ENCODE measurements around the gene TBCB. TPM values are rescaled to one million over a fixed set of nuclear protein-coding genes. Genes with fewer than 3 reads are reported as not detected.
A peak's percentile ranks its signal among the peaks of the same experiment; 100 is the strongest.

Gene TBCB
- total RNA-seq, 1 experiment from 2014 or later, result 181 TPM

DNA sequence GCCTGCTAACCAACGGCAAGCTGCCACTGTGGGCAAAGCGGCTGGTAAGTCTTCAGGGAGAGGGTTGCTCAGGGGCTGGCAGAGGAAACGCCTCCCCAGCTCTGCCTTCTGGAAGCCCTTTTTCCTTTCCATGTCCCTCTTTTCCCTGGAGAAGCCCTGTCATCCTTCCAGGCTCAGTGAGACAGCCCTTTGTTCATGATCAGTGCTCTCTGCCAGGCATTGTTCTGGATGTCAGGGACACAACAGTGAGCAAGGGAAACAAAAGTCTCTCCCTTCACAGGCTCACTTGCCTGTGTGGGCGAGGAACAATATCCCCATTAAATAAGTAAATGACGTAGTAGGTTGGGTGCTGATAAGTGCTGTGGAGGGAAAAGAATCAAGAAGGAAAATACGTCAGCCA, 18.2 kb upstream of the TBCB start:
- in situ Hi-C loops (cut with HindIII; ENCODE audit: low pct_unique_long_range_greater_than_20kb, low sequenced_read_pairs), result no loop called here
- no peak for DNase-seq (ENCODE audit: low read depth, low spot score)

- in situ Hi-C loops (cut with HindIII; ENCODE audit: low pct_unique_long_range_greater_than_20kb, low sequenced_read_pairs), result no loop called here
- DNase-seq (ENCODE audit: low read depth, low spot score), result no peak
Measured at GRCh38 chr19:36099166-36099785, 16.0 kb upstream of the TBCB start.

DNA sequence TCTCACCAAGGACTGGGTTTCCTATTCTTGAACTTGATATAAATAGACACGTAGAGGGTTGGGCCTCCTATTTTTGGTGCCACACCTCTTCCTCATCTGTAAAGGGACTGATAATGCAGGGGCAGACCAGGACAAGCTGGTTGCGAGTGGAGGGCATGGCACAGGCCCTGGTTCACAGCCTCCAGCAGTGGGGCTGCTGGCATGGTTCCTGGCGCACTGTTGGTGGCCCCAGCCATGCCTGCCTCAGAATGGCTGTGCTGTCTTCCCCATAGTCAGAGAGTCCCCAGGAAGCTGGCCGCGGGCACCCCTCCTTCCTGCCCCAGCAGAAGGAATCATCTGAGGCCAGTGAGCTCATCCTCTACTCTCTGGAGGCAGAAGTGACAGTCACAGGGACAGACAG, 14.8 kb upstream of the TBCB start:
- in situ Hi-C loops (cut with HindIII; ENCODE audit: low pct_unique_long_range_greater_than_20kb, low sequenced_read_pairs), result no loop called here
- DNase-seq (ENCODE audit: low read depth, low spot score), result no peak

- in situ Hi-C loops (cut with HindIII; ENCODE audit: low pct_unique_long_range_greater_than_20kb, low sequenced_read_pairs), result no loop called here
- no peak for DNase-seq (ENCODE audit: low read depth, low spot score)
Measured at GRCh38 chr19:36101550-36102327, 13.5 kb upstream of the TBCB start.

DNA sequence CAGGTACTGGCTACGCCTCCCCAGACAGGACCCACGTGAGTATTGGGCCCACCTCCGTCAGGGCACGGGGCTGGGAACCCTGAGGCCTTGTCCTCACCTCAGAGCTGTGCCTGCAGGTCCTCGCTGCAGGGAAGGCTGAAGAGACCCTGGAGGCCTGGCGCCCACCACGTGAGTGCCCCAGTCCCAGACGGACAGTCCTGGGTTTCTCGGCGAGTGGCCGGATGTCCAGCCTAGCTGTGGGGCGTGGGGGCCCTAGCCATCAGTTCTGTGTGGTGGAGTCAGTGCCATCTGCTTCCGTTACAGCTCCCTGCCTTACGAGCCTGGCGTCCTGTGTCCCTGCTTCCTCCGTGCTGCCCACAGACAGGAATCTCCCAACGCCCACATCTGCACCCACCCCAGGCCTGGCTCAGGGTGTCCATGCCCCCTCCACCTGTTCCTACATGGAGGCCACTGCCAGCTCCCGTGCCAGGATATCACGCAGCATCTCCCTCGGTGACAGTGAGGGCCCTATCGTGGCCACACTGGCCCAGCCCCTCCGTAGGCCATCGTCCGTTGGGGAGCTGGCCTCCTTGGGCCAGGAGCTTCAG, 12.1 kb upstream of the TBCB start:
- DNase-seq (ENCODE audit: low read depth, low spot score), result no peak
- in situ Hi-C loops (cut with HindIII; ENCODE audit: low pct_unique_long_range_greater_than_20kb, low sequenced_read_pairs), result no loop called here

DNA sequence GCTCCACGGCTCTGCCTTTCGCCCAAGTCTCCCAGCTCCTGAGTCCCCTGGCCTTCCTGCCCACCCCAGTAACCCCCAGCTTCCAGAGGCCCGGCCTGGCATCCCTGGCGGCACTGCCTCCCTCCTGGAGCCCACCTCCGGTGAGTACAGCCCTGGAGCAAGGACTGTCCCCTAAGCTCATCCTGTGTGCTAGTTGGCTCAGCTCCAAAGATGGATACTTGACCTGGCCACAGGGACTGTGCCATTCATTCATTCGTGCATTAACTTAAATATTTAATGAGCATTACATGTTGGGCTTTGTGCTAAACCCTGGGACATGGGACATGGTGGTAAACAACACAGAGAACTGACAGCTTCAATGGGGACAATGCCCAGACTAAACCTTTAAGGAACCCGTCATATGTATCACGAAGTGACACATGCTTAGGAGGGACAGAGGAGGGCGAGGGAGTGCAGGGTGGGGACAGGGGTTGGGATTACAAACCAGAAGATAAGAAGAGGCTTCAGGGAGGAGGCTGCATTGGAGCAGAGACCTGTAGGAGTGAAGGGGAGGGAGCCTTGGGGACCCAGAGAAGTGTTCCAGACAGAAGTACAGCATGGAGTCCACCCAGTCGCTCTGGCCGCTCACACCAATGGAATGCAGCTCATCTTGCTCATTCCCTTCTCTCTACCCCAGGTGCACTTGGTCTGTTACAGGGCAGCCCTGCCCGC, 11.3 kb upstream of the TBCB start:
- no peak for DNase-seq (ENCODE audit: low read depth, low spot score)
- in situ Hi-C loops (cut with HindIII; ENCODE audit: low pct_unique_long_range_greater_than_20kb, low sequenced_read_pairs), result no loop called here

DNA sequence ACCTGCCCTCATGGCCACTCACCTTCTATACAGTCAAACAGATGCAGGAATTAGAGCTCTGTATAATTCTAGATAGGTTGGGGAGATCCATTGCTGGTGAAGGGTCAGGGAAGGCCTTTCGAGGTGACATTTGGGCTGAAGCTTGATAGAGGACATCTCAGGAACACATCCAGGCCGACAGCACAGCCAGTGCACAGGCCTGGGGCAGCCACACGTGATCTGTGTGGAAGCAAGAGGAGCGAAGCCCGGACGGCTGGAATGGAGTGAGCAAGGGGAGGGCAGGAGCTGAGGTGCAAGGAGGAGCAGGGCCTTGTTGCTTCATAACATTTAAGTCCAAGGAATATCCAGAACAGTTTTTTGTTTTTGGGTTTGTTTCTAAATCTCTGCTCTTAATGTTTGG, 8.8 kb upstream of the TBCB start:
- in situ Hi-C loops (cut with HindIII; ENCODE audit: low pct_unique_long_range_greater_than_20kb, low sequenced_read_pairs), result no loop called here
- no peak for DNase-seq (ENCODE audit: low read depth, low spot score)

DNA sequence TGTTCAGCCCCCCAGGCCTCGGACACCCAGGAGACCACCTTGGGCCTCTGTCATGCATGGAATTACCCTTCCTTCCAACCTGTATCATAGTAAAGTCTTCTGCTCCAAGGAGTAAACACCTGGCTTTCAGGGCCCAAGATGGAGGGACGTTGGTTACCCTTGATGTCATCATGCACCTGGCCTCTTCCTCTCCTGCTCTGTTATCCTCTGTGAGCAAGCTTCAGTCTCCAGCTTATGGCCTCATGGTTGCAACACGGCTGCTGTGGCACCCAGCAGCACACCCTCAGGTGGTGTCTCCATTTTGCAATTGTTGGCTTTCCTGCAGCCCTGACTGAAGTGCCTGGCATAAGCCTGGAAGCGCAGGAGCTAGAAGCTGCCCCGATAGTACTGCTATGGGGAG, 8.3 kb upstream of the TBCB start:
- in situ Hi-C loops (cut with HindIII; ENCODE audit: low pct_unique_long_range_greater_than_20kb, low sequenced_read_pairs), result no loop called here
- no peak for DNase-seq (ENCODE audit: low read depth, low spot score)

DNA sequence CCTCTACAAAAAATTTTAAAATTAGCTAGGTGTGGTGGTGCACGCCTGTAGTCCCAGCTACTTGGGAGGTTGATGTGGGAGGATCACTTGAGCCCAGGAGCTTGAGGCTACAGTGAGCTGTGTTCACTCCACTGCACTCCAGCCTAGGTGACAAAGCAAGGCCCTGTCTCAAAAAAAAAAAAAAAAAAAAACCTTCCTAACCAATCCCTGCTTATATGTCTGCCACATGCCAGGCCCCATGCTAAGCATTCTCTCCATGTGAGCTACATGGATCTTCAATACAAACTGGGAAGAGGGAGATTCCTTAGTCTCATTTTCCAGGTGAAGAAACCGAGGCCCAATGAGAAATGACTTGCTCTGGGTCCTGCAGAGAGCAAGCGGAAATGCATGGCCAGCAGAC, 6.6 kb upstream of the TBCB start:
- no peak for DNase-seq (ENCODE audit: low read depth, low spot score)
- in situ Hi-C loops (cut with HindIII; ENCODE audit: low pct_unique_long_range_greater_than_20kb, low sequenced_read_pairs), result no loop called here

DNA sequence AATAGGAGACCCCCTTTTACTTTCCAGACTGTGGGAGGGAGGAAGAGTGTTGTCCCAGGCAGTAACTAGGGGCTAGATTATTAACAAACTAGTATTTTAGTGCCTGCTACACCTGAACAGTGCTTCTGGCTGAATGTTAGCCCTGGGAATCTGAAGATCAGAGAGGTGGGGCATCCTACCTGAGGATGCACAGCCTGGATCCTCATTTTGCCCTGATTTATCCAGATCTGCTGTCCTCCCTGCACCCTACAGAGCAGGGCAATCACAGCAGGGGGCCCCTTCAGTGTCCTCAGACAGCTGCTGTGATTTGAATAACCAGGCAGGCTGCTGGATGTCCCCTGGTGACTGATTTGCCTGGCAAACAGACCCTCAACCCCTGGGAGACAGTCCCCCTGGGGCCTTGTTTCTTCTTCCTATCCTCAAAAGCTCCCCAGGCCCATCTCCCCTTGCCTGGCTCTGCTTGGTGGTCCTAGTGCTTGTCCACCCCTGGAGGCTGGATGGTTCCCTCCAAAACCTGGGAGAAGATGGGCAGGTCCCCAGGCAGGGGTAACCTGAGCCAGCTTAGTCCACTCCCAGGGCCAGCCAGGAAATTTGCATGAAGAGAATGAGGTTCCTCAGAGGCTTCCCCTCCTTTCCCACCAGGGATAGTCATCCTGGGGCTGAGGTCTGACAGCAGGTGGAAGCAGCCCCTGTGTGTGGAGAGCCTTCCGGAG, 4.6 kb upstream of the TBCB start, which contains the start of gene OVOL3:
Gene OVOL3, plus strand, starts transcription at position 657 of the 713 bp plus-strand sequence. CDS start 60 bp downstream, outside the sequence.
- in situ Hi-C loops (cut with HindIII; ENCODE audit: low pct_unique_long_range_greater_than_20kb, low sequenced_read_pairs), result no loop called here
- no peak for DNase-seq (ENCODE audit: low read depth, low spot score)

- DNase-seq (ENCODE audit: low read depth, low spot score), result no peak
- in situ Hi-C loops (cut with HindIII; ENCODE audit: low pct_unique_long_range_greater_than_20kb, low sequenced_read_pairs), result no loop called here
Measured at GRCh38 chr19:36111200-36111539, 4.1 kb upstream of the TBCB start.

GRCh38 chr19:36112678-36113077, 2.6 kb upstream of the TBCB start:
- in situ Hi-C loops (cut with HindIII; ENCODE audit: low pct_unique_long_range_greater_than_20kb, low sequenced_read_pairs), result no loop called here
- no peak for DNase-seq (ENCODE audit: low read depth, low spot score)

GRCh38 chr19:36113425-36113824, 1.8 kb upstream of the TBCB start:
- no peak for DNase-seq (ENCODE audit: low read depth, low spot score)
- in situ Hi-C loops (cut with HindIII; ENCODE audit: low pct_unique_long_range_greater_than_20kb, low sequenced_read_pairs), result no loop called here

GRCh38 chr19:36113894-36114720, 1.2 kb upstream of the TBCB start:
- peak; percentile 23 for DNase-seq (ENCODE audit: low read depth, low spot score)
- in situ Hi-C loops (cut with HindIII; ENCODE audit: low pct_unique_long_range_greater_than_20kb, low sequenced_read_pairs), result no loop called here

DNA sequence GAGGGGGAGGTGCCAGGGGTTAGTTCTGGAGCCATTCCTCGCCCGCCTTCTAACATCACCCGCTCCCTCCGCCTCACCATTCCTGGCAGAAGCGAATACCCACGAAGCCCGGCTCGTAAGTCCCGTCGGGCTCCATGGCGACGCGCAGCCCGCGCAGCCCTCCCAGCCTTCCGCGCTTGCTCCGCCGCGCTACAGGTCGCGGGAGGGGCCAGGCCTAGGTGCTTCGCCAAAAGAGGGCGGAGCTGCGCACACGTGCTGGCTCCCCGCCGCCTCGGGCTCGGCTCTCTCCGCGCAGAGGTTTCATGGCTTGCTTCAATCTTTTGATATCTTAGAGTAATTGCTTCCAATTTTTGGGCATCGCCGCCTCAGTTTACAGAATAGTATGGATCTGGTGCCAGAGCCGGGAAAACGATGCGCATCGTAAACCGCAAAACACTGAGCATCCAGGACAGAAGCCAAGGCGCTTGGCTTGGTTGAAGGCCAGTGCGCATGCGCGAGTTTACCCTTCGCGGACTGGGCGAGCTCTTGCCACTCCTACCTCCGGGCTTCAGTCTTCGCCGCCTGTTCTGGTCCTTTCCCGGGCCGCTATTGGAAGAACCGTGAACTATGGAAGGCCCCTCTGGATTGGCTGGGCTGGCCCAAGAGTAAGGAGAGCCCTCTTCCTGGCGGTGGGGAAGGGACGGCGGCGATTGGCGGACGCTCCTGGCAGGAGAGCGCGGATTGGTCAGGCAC, 381 bp upstream of the TBCB start, which contains the start of gene POLR2I:
Gene POLR2I, minus strand, starts transcription at position 155 of the 732 bp plus-strand sequence. Its CDS starts 19 bp downstream, at position 136.
- peak; percentile 100 for DNase-seq (ENCODE audit: low read depth, low spot score)
- in situ Hi-C loops (cut with HindIII; ENCODE audit: low pct_unique_long_range_greater_than_20kb, low sequenced_read_pairs), result no loop called here

DNA sequence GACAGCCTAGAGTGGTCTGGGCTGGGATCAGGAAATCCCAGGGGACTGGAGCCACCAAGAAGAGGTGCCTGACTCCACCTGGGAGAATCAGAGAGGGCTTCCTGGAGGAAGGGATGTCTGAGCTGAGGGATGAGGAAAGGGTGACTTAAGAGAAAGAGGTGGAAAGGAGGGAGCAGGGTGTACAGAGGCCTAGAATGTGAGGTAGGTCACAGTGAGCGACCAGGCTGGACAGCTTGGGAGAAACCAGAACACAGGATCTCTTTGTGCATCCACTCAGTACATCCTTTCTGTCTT, 1.0 kb downstream of the TBCB start:
- in situ Hi-C loops (cut with HindIII; ENCODE audit: low pct_unique_long_range_greater_than_20kb, low sequenced_read_pairs), result no loop called here
- no peak for DNase-seq (ENCODE audit: low read depth, low spot score)

All from SK-MEL-5 (cell line).